Stomach (tissue), 9 donors: Measurements from ENCODE around the gene ARL13B. TPM values are rescaled to one million over a fixed set of nuclear protein-coding genes. Genes with fewer than 3 reads are reported as not detected.

Experiments used
- DNase-seq, 2 donors: peaks; one replicate each; pipeline versions ENCODE4 v3.0.0 to v3.0.0-alpha.2; 2013 to 2019
- H3K27ac ChIP-seq, 5 donors: fragments of 200-600 bp in 4 of 5; sonication (generic) in 4 of 5; one replicate each; pipeline ENCODE4 v1.5.1; 2013 to 2019; ENCODE audit warnings: mild to moderate bottlenecking in 1 of 5, moderate library complexity in 1 of 5
- H3K27me3 ChIP-seq, 3 donors: fragments of 200-600 bp; sonication (generic); one replicate each; pipeline ENCODE4 v1.5.1; 2017 to 2019; ENCODE audit warnings: mixed run types in 1 of 3
- H3K36me3 ChIP-seq, 4 donors: fragments of 200-600 bp; sonication (generic); 1 replicate in 3 of 4; 2 replicates in 1 of 4; pipeline ENCODE4 v1.5.1; 2016 to 2019
- H3K4me1 ChIP-seq, 4 donors: fragments of 200-600 bp; sonication (generic); one replicate each; pipeline ENCODE4 v1.5.1; 2016 to 2019
- H3K4me3 ChIP-seq, 4 donors: fragments of 200-600 bp; sonication (generic) in 3 of 4; one replicate each; pipeline ENCODE4 v1.5.1; 2016 to 2019; ENCODE audit warnings: mild to moderate bottlenecking in 1 of 4
- H3K9me3 ChIP-seq, 4 donors: fragments of 200-600 bp; sonication (generic); one replicate each; pipeline ENCODE4 v1.5.1; 2016 to 2019
- EP300 ChIP-seq: sonication (generic); formaldehyde crosslinking; IDR thresholded peaks from one replicate; pipeline ENCODE4 v1.6.1; 2017; ENCODE audit warnings: antibody characterized with exemption
- POLR2A ChIP-seq, 4 donors: fragments of 450-650 bp; IDR thresholded peaks; one replicate each; pipeline ENCODE4 v1.6.1; 2016; ENCODE audit warnings: antibody characterized with exemption in 4 of 4, control low read depth in 2 of 4, mild to moderate bottlenecking in 1 of 4, moderate library complexity in 1 of 4
- POLR2AphosphoS5 ChIP-seq, 3 donors: sonication (generic); formaldehyde crosslinking; IDR thresholded peaks; one replicate each; pipeline ENCODE4 v1.6.1; 2016; ENCODE audit warnings: antibody characterized with exemption in 3 of 3
- WGBS, 5 donors: extraction: QIAGEN DNeasy Blood & Tissue Kit in 3 of 5; methylation state at CpG; one replicate each; pipeline versions ENCODE4 v1.1.5 to v1.1.7; 2013 to 2018; 5-methylcytosine and 5-hydroxymethylcytosine counted together
- intact Hi-C: fragments of 100-400 bp; cut with DNase I; formaldehyde crosslinking; loops from one replicate; pipeline ENCODE4 v1.15.1; 2023; ENCODE audit warnings: low total_unique reads
- polyA plus RNA-seq, 3 donors: library from polyadenylated mRNA; stranded (reverse); fragments of 200-250 nt; gene quantifications; one replicate each; pipeline ENCODE4 v1.2.3, GENCODE V29; 2013
- total RNA-seq, 5 donors: library from RNA; depleted of rRNA; stranded (reverse); fragments of >200 nt; gene quantifications; one replicate each; pipeline versions ENCODE4 v1.1.0 to v1.2.3, GENCODE V29; 2014 to 2016
- TF ChIP-seq, protein P1 (sequence below), 7 experiments: fragments of 450-650 bp in 4 of 7; fragments of 200-600 bp in 3 of 7; sonication (generic) in 3 of 7; IDR thresholded peaks; one replicate each; pipeline ENCODE4 v1.5.1; 2016 to 2019; ENCODE audit warnings: antibody characterized with exemption in 7 of 7, control low read depth in 2 of 7, mild to moderate bottlenecking in 1 of 7
- donor health status: healthy with polysubstance abuse.
- donor health status: Bipolar disorder and iron deficiency.
- donor health status: healthy.

The ARL13B gene
- total and polyA plus RNA-seq, 8 donors: 0.45 to 23.2 (median 4.1) TPM

- TF ChIP-seq EP300: no peak
- TF ChIP-seq POLR2AphosphoS5 (IDR thresholded peaks at IDR 0.05): no peak
- TF ChIP-seq, protein P1, sequence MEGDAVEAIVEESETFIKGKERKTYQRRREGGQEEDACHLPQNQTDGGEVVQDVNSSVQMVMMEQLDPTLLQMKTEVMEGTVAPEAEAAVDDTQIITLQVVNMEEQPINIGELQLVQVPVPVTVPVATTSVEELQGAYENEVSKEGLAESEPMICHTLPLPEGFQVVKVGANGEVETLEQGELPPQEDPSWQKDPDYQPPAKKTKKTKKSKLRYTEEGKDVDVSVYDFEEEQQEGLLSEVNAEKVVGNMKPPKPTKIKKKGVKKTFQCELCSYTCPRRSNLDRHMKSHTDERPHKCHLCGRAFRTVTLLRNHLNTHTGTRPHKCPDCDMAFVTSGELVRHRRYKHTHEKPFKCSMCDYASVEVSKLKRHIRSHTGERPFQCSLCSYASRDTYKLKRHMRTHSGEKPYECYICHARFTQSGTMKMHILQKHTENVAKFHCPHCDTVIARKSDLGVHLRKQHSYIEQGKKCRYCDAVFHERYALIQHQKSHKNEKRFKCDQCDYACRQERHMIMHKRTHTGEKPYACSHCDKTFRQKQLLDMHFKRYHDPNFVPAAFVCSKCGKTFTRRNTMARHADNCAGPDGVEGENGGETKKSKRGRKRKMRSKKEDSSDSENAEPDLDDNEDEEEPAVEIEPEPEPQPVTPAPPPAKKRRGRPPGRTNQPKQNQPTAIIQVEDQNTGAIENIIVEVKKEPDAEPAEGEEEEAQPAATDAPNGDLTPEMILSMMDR (IDR thresholded peaks at IDR 0.05): no peak
- TF ChIP-seq POLR2A (IDR thresholded peaks at IDR 0.05): no peak
- WGBS, 5 donors: 96 to 100% (median 98%) methylated on average over 2 of the region's 2 CpGs
- Histone ChIP-seq H3K27me3 (no peaks in the 10 kb centered on the region), H3K9me3 (peaks cover 0 to 8% (median 4%) of the 10 kb centered on the region in 4 donors), H3K36me3 (peaks cover 8 to 17% (median 16%) of the 10 kb centered on the region in 4 donors), H3K27ac (no peak overlapping the region), H3K4me1 (no peaks in the 10 kb centered on the region), H3K4me3 (no peak overlapping the region)
- intact Hi-C loops: no loop called here
- no peak for DNase-seq
Observed at GRCh38 chr3:94046533-94046932, 66.6 kb downstream of the ARL13B start.

- WGBS, 5 donors: 84 to 93% (median 87%) methylated on average over 2 of the region's 2 CpGs
- Histone ChIP-seq H3K4me3 (no peak overlapping the region), H3K4me1 (no peaks in the 10 kb centered on the region), H3K27ac (no peak overlapping the region), H3K9me3 (peaks cover 0 to 4% (median 2%) of the 10 kb centered on the region in 4 donors), H3K27me3 (no peaks in the 10 kb centered on the region), H3K36me3 (peaks cover 4 to 13% (median 10%) of the 10 kb centered on the region in 4 donors)
- no peak for DNase-seq
- TF ChIP-seq POLR2AphosphoS5 (IDR thresholded peaks at IDR 0.05): no peak
- no peak for TF ChIP-seq EP300
- no peak for TF ChIP-seq POLR2A (IDR thresholded peaks at IDR 0.05)
- TF ChIP-seq, protein P1 (IDR thresholded peaks at IDR 0.05): no peak
- intact Hi-C loops: no loop called here
Observed at GRCh38 chr3:94049267-94049666, 69.3 kb downstream of the ARL13B start.

DNA sequence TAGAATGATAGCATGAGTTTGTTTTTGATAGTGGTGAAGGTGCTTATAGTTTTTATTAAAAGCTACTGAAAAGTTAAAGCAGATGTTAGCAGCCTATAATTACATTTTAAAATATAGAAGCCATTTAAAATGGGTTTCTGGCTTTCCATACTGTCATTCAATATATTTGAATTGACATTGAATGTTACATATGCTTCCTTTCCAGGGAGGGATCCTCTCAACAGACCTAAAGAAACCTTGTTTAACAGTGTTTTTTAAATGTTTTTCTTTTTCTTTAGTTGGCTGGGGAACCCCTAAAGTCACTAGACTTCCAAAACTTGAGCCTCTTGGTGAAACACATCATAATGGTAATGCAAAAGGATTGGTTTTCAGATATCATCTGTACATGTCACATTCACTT lies 70.6 kb downstream of the ARL13B start:
- no peaks in the 10 kb centered on the region for H3K27me3 ChIP-seq
- TF ChIP-seq, protein P1 (IDR thresholded peaks at IDR 0.05): no peak
- TF ChIP-seq POLR2AphosphoS5 (IDR thresholded peaks at IDR 0.05): no peak
- no peak for TF ChIP-seq POLR2A (IDR thresholded peaks at IDR 0.05)
- TF ChIP-seq EP300: no peak
- H3K27ac ChIP-seq: no peak overlapping the region
- H3K4me3 ChIP-seq: no peak overlapping the region
- peaks cover 0 to 4% (median 0%) of the 10 kb centered on the region in 4 donors for H3K36me3 ChIP-seq
- no peaks in the 10 kb centered on the region for H3K9me3 ChIP-seq
- no peaks in the 10 kb centered on the region for H3K4me1 ChIP-seq
- no peak for DNase-seq
- intact Hi-C loops: no loop called here

DNA sequence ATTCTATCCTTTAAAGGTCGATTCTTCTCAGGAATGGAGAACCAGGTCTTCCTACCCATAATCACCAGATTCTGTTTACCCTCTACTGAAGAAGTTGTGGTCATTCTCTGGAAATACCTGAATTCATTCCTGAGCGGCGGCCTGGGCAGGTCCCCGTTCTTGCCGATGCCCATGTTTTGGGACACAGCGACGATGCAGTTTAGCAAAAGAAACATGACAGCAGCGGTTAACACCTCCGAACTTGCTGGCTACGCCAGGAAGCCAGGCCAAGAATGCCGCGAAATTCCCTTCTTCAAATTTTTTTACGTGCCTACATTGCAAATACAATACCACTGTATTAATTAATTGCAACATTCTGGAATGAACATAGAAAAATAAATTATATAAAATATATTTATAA lies 81.3 kb downstream of the ARL13B start:
- TF ChIP-seq POLR2A (IDR thresholded peaks at IDR 0.05) (no peak), POLR2AphosphoS5 (IDR thresholded peaks at IDR 0.05) (no peak), EP300 (no peak)
- TF ChIP-seq, protein P1 (IDR thresholded peaks at IDR 0.05): no peak
- WGBS, 5 donors: 96 to 99% (median 97%) methylated on average over 13 of the region's 13 CpGs

More for the DNA sequence above, 81.3 kb downstream of the ARL13B start:
- Histone ChIP-seq H3K4me3 (no peak overlapping the region), H3K9me3 (no peaks in the 10 kb centered on the region), H3K4me1 (peaks cover 7 to 37% (median 27%) of the 10 kb centered on the region in 4 donors), H3K36me3 (peaks cover 0 to 25% (median 17%) of the 10 kb centered on the region in 4 donors), H3K27ac (no peak overlapping the region), H3K27me3 (no peaks in the 10 kb centered on the region)
- intact Hi-C loops: no loop called here
- no peak for DNase-seq
